GM19372 (cell line): Measurements from ENCODE around the gene PRG2.

Experiments used
- ATAC-seq: cut with Tn5 transposase; IDR thresholded peaks from one replicate; pipeline ENCODE4 v1.9.1; 2021; ENCODE audit warnings: mild to moderate bottlenecking, low read depth, moderate library complexity; ENCODE audit not compliant: unreplicated experiment

PRG2 gene

GRCh38 chr11:57399221-57399620, 8.8 kb upstream of the PRG2 start:
- no peak for ATAC-seq

- no peak for ATAC-seq
These were observed 7.0 kb upstream of the PRG2 start for GRCh38 chr11:57397394-57397990.

- ATAC-seq = no peak
These were observed 6.3 kb upstream of the PRG2 start for GRCh38 chr11:57396744-57397143.

- ATAC-seq = no peak
These were observed 5.6 kb upstream of the PRG2 start for GRCh38 chr11:57395905-57396623.

- no peak for ATAC-seq
These were observed 3.9 kb upstream of the PRG2 start for GRCh38 chr11:57394203-57394965.

- ATAC-seq = no peak
These were observed 2.3 kb upstream of the PRG2 start for GRCh38 chr11:57392763-57393105.

GRCh38 chr11:57392066-57392762, 1.8 kb upstream of the PRG2 start:
- no peak for ATAC-seq

GRCh38 chr11:57391539-57391938, 1.1 kb upstream of the PRG2 start:
- ATAC-seq = no peak

- ATAC-seq = no peak
These were observed 661 bp upstream of the PRG2 start for GRCh38 chr11:57391111-57391510.

- ATAC-seq = no peak
These were observed 3.0 kb downstream of the PRG2 start for GRCh38 chr11:57387289-57388030.

GRCh38 chr11:57386178-57386940, 4.1 kb downstream of the PRG2 start:
- ATAC-seq = no peak

- no peak for ATAC-seq
These were observed 9.5 kb downstream of the PRG2 start, which contains the start of gene PRG3 for GRCh38 chr11:57380975-57381374. PRG3 (minus strand) TSS chr11:57381150; CDS start chr11:57380708, 442 bp downstream.

GRCh38 chr11:57379732-57380131, 10.7 kb downstream of the PRG2 start:
- no peak for ATAC-seq

GRCh38 chr11:57378186-57378585, 12.3 kb downstream of the PRG2 start:
- no peak for ATAC-seq

GRCh38 chr11:57377107-57377506, 13.3 kb downstream of the PRG2 start:
- ATAC-seq = no peak

GRCh38 chr11:57376095-57377090, 14.1 kb downstream of the PRG2 start:
- ATAC-seq = no peak

- no peak for ATAC-seq
These were observed 15.0 kb downstream of the PRG2 start for GRCh38 chr11:57375490-57375889.

GRCh38 chr11:57374966-57375365, 15.5 kb downstream of the PRG2 start:
- ATAC-seq = no peak
